Measurements from ENCODE around the gene UCN2. TPM values are rescaled to one million over a fixed set of nuclear protein-coding genes. Genes with fewer than 3 reads are reported as not detected.

Gene UCN2
- total RNA-seq, 1 donor from 2014 or later = 1.4 TPM

- H3K27me3 Mint-ChIP-seq = no peaks in the 10 kb centered on the region
- no peak overlapping the region for H3K27ac Mint-ChIP-seq
Observed at GRCh38 chr3:48516571-48516970, 47.0 kb downstream of the UCN2 start.

GRCh38 chr3:48514431-48515227 is 49.0 kb downstream of the UCN2 start:
- no peaks in the 10 kb centered on the region for H3K4me1 Mint-ChIP-seq (ENCODE audit: low read depth)
- H3K9me3 Mint-ChIP-seq (ENCODE audit: low read depth) = no peaks in the 10 kb centered on the region
- no peak overlapping the region for H3K27ac Mint-ChIP-seq
- H3K36me3 Mint-ChIP-seq (ENCODE audit: insufficient read depth) = peaks cover 1% of the 10 kb centered on the region
- DNase-seq (ENCODE audit: low spot score, unreplicated experiment) = no peak
- no peak for TF ChIP-seq CTCF (IDR thresholded peaks at IDR 0.05; ENCODE audit: unreplicated experiment)
- no peak overlapping the region for H3K4me3 Mint-ChIP-seq (ENCODE audit: low read depth)
- no peaks in the 10 kb centered on the region for H3K27me3 Mint-ChIP-seq

More at GRCh38 chr3:48516571-48516970, 47.0 kb downstream of the UCN2 start:
- H3K4me1 Mint-ChIP-seq (ENCODE audit: low read depth) = no peaks in the 10 kb centered on the region
- DNase-seq (ENCODE audit: low spot score, unreplicated experiment) = no peak
- H3K9me3 Mint-ChIP-seq (ENCODE audit: low read depth) = no peaks in the 10 kb centered on the region
- no peak for TF ChIP-seq CTCF (IDR thresholded peaks at IDR 0.05; ENCODE audit: unreplicated experiment)
- no peak overlapping the region for H3K4me3 Mint-ChIP-seq (ENCODE audit: low read depth)
- peaks cover 1% of the 10 kb centered on the region for H3K36me3 Mint-ChIP-seq (ENCODE audit: insufficient read depth)

Small RNAs within 50 kb of the gene (microRNA-seq; reads per million reads assigned to microRNA genes)
- not detected for gene MIR6823 (ENCODE audit: borderline number of aligned reads, unreplicated experiment)
- gene MIR711 (ENCODE audit: borderline number of aligned reads, unreplicated experiment) = not detected

Other genes starting within 250 kb of the UCN2 start
- not detected in 2 replicates for gene SPINK8, start 230.1 kb downstream of the UCN2 start, total RNA-seq
- 0.20 and 0.38 TPM in 2 replicates for gene FBXW12, start 191.6 kb downstream of the UCN2 start, total RNA-seq
- 535 and 543 TPM in 2 replicates for gene PLXNB1, start 133.7 kb downstream of the UCN2 start, total RNA-seq
- gene CCDC51, start 123.7 kb downstream of the UCN2 start, total RNA-seq = 11.4 and 13.2 TPM in 2 replicates
- gene TMA7, start 123.5 kb downstream of the UCN2 start, total RNA-seq = 236 and 253 TPM in 2 replicates
- 13.8 and 15.2 TPM in 2 replicates for gene ATRIP, start 117.0 kb downstream of the UCN2 start, total RNA-seq
- gene SHISA5, start 59.6 kb downstream of the UCN2 start, total RNA-seq = 157 and 162 TPM in 2 replicates
- 39.7 and 45.0 TPM in 2 replicates for gene PFKFB4, start 7.0 kb downstream of the UCN2 start, total RNA-seq
- gene COL7A1, start 31.5 kb upstream of the UCN2 start, total RNA-seq = 31.5 and 38.4 TPM in 2 replicates
- gene UQCRC1, start 45.9 kb upstream of the UCN2 start, total RNA-seq = 209 and 219 TPM in 2 replicates
- 0.49 TPM in 1 of 2 replicates, not detected in the other for gene TMEM89, start 58.0 kb upstream of the UCN2 start, total RNA-seq
- 31.0 and 35.9 TPM in 2 replicates for gene SLC26A6, start 71.7 kb upstream of the UCN2 start, total RNA-seq
- 14.9 and 15.2 TPM in 2 replicates for gene CELSR3, start 99.1 kb upstream of the UCN2 start, total RNA-seq
- 29.8 and 32.0 TPM in 2 replicates for gene NCKIPSD, start 122.1 kb upstream of the UCN2 start, total RNA-seq
- gene IP6K2, start 153.4 kb upstream of the UCN2 start, total RNA-seq = 207 and 212 TPM in 2 replicates